Endothelial cell of umbilical vein (primary cell): Measurements from ENCODE around the gene NLRP5. TPM values are rescaled to one million over a fixed set of nuclear protein-coding genes. Genes with fewer than 3 reads are reported as not detected.

ENCODE experiments used
- BruUV-seq: library from RNA; stranded (reverse); fragments of 400-500 nt; replicated peaks from 2 replicates; lab custom pipeline; 2021; lab: Mats Ljungman, UMichigan
- CTCF ChIA-PET: fragments of 300-600, 350-600 bp; sonication (Branson Sonifier 250); formaldehyde crosslinking; loops from one replicate; lab custom pipeline; 2021; ENCODE audit warnings: antibody characterized with exemption, inconsistent platforms; lab: Charles Lee
- POLR2A ChIA-PET: fragments of 300-600, 350-600 bp; sonication (Branson Sonifier 250); formaldehyde crosslinking; loops from one replicate; lab custom pipeline; 2021; ENCODE audit warnings: antibody characterized with exemption, inconsistent platforms; lab: Charles Lee
- DNase-seq: peaks from one replicate; pipeline ENCODE4 v3.0.0-alpha.2; 2011; ENCODE audit warnings: low read depth, low spot score
- FAIRE-seq: peaks from 2 replicates; lab custom pipeline; 2011; peaks lifted over from hg19 to GRCh38; lab: Jason Lieb, UNC
- H2AFZ ChIP-seq: 2 replicates; pipeline ENCODE4 v1.6.0; 2012; ENCODE audit warnings: low read depth, low read length, control low read depth, inconsistent platforms
- H3K27ac ChIP-seq: 2 replicates; pipeline ENCODE4 v1.5.1; 2011; ENCODE audit warnings: low read depth, mild to moderate bottlenecking, control low read depth, low read length, moderate library complexity; ENCODE audit not compliant: insufficient read depth
- H3K27me3 ChIP-seq, 2 experiments: 2 replicates each; pipeline versions ENCODE4 v1.6.0 to v1.6.1; 2011; ENCODE audit warnings: low read length in 2 of 2, mixed read lengths in 1 of 2; ENCODE audit not compliant: control insufficient read depth in 2 of 2, insufficient read depth in 2 of 2
- H3K36me3 ChIP-seq, 2 experiments: 2 replicates in 1 of 2; 3 replicates in 1 of 2; pipeline ENCODE4 v1.5.1; 2011; ENCODE audit warnings: low read length in 2 of 2, mild to moderate bottlenecking in 1 of 2, moderate library complexity in 1 of 2; ENCODE audit not compliant: control insufficient read depth in 2 of 2, insufficient read depth in 2 of 2; ENCODE audit errors: extremely low read depth in 1 of 2
- H3K4me1 ChIP-seq: 3 replicates; pipeline ENCODE4 v1.5.1; 2011; ENCODE audit warnings: mild to moderate bottlenecking, low read length; ENCODE audit not compliant: control insufficient read depth, insufficient read depth; ENCODE audit errors: extremely low read depth
- H3K4me2 ChIP-seq: 2 replicates; pipeline ENCODE4 v1.6.1; 2011; ENCODE audit warnings: low read length, control low read depth, mixed read lengths; ENCODE audit not compliant: insufficient read depth
- H3K4me3 ChIP-seq, 3 experiments: fragments of 200-600 bp in 1 of 3; sonication (generic), shearing (Covaris generic) in 1 of 3; replicated peaks in 1 of 3; 2 replicates each; pipeline ENCODE4 v1.5.1; 2011 to 2016; ENCODE audit warnings: control low read depth in 3 of 3, low read length in 3 of 3, mild to moderate bottlenecking in 2 of 3, inconsistent platforms in 1 of 3, low read depth in 1 of 3, moderate library complexity in 1 of 3; ENCODE audit not compliant: insufficient read depth in 1 of 3
- H3K79me2 ChIP-seq: 2 replicates; pipeline ENCODE4 v1.6.0; 2012; ENCODE audit warnings: low read length, inconsistent platforms; ENCODE audit not compliant: control insufficient read depth, insufficient read depth
- H3K9ac ChIP-seq: replicated peaks from 2 replicates; pipeline ENCODE3; 2011; ENCODE audit warnings: low read length, control low read depth; ENCODE audit not compliant: insufficient read depth; ENCODE audit errors: extremely low read depth
- H3K9me1 ChIP-seq: replicated peaks from 3 replicates; pipeline ENCODE4 v1.6.0; 2011; ENCODE audit warnings: mild to moderate bottlenecking, low read length; ENCODE audit not compliant: control insufficient read depth, insufficient read depth; ENCODE audit errors: extremely low read depth
- H3K9me3 ChIP-seq: replicated peaks from 2 replicates; pipeline ENCODE4 v1.5.1; 2012; ENCODE audit warnings: low read length, inconsistent platforms; ENCODE audit not compliant: control insufficient read depth, insufficient read depth
- H4K20me1 ChIP-seq: replicated peaks from 2 replicates; pipeline ENCODE3; 2011; ENCODE audit warnings: mild to moderate bottlenecking, low read length; ENCODE audit not compliant: control insufficient read depth, insufficient read depth; ENCODE audit errors: extremely low read depth
- EZH2 ChIP-seq: IDR thresholded peaks from 2 replicates; pipeline ENCODE4 v1.6.1; 2012; ENCODE audit warnings: borderline replicate concordance, low read depth, mild to moderate bottlenecking, moderate library complexity, low read length, inconsistent platforms; ENCODE audit not compliant: severe bottlenecking
- FOS ChIP-seq: IDR thresholded peaks from 2 replicates; pipeline ENCODE4 v1.6.1; 2011; ENCODE audit warnings: mild to moderate bottlenecking, low read length, moderate library complexity, borderline replicate concordance; ENCODE audit not compliant: insufficient read depth
- GATA2 ChIP-seq: IDR thresholded peaks from 2 replicates; pipeline ENCODE4 v1.7.0; 2011; ENCODE audit warnings: low read depth, mild to moderate bottlenecking, moderate library complexity, mixed read lengths, low read length; ENCODE audit not compliant: insufficient read length, insufficient read depth
- JUN ChIP-seq: IDR thresholded peaks from 2 replicates; pipeline ENCODE4 v1.6.1; 2011; ENCODE audit warnings: borderline replicate concordance, low read depth; ENCODE audit not compliant: insufficient read length, insufficient read depth
- MAX ChIP-seq: IDR thresholded peaks from 2 replicates; pipeline ENCODE4 v1.6.1; 2011; ENCODE audit not compliant: insufficient read depth, insufficient read length
- POLR2A ChIP-seq: IDR thresholded peaks from 2 replicates; pipeline ENCODE4 v1.6.1; 2012; ENCODE audit warnings: low read depth, mild to moderate bottlenecking, control low read depth, low read length
- dilution Hi-C: fragments of 300-500 bp; cut with MboI; formaldehyde crosslinking; loops from one replicate; pipeline ENCODE4 v1.15.0; 2019; ENCODE audit warnings: low sequenced_read_pairs; ENCODE audit not compliant: extremely low pct_ligation_motif_present
- intact Hi-C: fragments of 100-400 bp; cut with micrococcal nuclease; formaldehyde crosslinking; loops from one replicate; pipeline ENCODE4 v1.10.0; 2022
- polyA plus RNA-seq, 4 experiments: library from polyadenylated mRNA; depleted of rRNA in 3 of 4; stranded (reverse) in 3 of 4; unstranded in 1 of 4; fragments of >200 nt; gene quantifications; 2 replicates each; pipeline versions ENCODE4 v1.2.1 to v1.2.3, GENCODE V29; 2011 to 2012; ENCODE audit warnings: missing spikeins in 1 of 4
- total RNA-seq: library from RNA; stranded (reverse); gene quantifications from 2 replicates; pipeline ENCODE4 v1.2.3, GENCODE V29; 2021
- TF ChIP-seq, protein P1 (sequence below), 2 donors: IDR thresholded peaks; 1 replicate in 1 of 2; 2 replicates in 1 of 2; pipeline ENCODE4 v1.5.1; 2011; ENCODE audit warnings: low read length in 2 of 2, mild to moderate bottlenecking in 2 of 2, moderate library complexity in 2 of 2, control low read depth in 1 of 2, inconsistent platforms in 1 of 2, low read depth in 1 of 2; ENCODE audit not compliant: insufficient read depth in 1 of 2; ENCODE audit errors: extremely low read depth in 1 of 2

The NLRP5 gene
- total and polyA plus RNA-seq, 2 donors (not counting 3 experiments of a cell fraction or from before 2014, with no cell fraction given), result not detected

GRCh38 chr19:56091751-56092546, 105.4 kb downstream of the NLRP5 start:
- no peak for FAIRE-seq

GRCh38 chr19:56092685-56093631, 106.4 kb downstream of the NLRP5 start:
- Histone ChIP-seq H3K9me3 (no peaks in the 10 kb centered on the region), H3K9ac (no peak overlapping the region), H3K27me3 (no peaks in the 10 kb centered on the region), H3K79me2 (peaks cover 24% of the 10 kb centered on the region), H3K4me3 (no peak overlapping the region), H3K27ac (no peak overlapping the region), H4K20me1 (no peaks in the 10 kb centered on the region), H3K4me2 (no peak overlapping the region), H3K4me1 (no peaks in the 10 kb centered on the region), H3K9me1 (no peaks in the 10 kb centered on the region), H2AFZ (no peak overlapping the region), H3K36me3 (peaks cover 0 to 8% of the 10 kb centered on the region in 2 experiments)
- POLR2A ChIA-PET, result no interaction called here
- no peak for FAIRE-seq
- CTCF ChIA-PET, result no interaction called here
- no peak for DNase-seq
- dilution Hi-C loops, result no loop called here
- TF ChIP-seq FOS (no peak), EZH2 (no peak), JUN (no peak), GATA2 (no peak)
- TF ChIP-seq, protein P1, sequence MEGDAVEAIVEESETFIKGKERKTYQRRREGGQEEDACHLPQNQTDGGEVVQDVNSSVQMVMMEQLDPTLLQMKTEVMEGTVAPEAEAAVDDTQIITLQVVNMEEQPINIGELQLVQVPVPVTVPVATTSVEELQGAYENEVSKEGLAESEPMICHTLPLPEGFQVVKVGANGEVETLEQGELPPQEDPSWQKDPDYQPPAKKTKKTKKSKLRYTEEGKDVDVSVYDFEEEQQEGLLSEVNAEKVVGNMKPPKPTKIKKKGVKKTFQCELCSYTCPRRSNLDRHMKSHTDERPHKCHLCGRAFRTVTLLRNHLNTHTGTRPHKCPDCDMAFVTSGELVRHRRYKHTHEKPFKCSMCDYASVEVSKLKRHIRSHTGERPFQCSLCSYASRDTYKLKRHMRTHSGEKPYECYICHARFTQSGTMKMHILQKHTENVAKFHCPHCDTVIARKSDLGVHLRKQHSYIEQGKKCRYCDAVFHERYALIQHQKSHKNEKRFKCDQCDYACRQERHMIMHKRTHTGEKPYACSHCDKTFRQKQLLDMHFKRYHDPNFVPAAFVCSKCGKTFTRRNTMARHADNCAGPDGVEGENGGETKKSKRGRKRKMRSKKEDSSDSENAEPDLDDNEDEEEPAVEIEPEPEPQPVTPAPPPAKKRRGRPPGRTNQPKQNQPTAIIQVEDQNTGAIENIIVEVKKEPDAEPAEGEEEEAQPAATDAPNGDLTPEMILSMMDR (IDR thresholded peaks at IDR 0.05; ENCODE audit: extremely low read depth in 1 of 2, insufficient read depth in 1 of 2, low read depth in 1 of 2, low read length in 2 of 2), result no peak
- BruUV-seq, result no TSS peak
- intact Hi-C loops, result no loop called here

More at GRCh38 chr19:56091751-56092546, 105.4 kb downstream of the NLRP5 start:
- ChIA-PET CTCF (interaction anchor here (1.0 to 2.1 kb wide), 6 partner anchors 10 to 242 kb away, joined by 3 to 8 read pairs (median 4); no protein-coding TSS in a partner anchor), POLR2A (no interaction called here)
- H4K20me1 ChIP-seq, result no peaks in the 10 kb centered on the region
- H3K9me3 ChIP-seq, result no peaks in the 10 kb centered on the region
- intact Hi-C loops (no loop called here), dilution Hi-C loops (no loop called here)
- peaks cover 24% of the 10 kb centered on the region for H3K79me2 ChIP-seq
- H3K36me3 ChIP-seq, result peaks cover 0 to 6% of the 10 kb centered on the region in 2 experiments
- no peak overlapping the region for H3K4me3 ChIP-seq
- no TSS peak for BruUV-seq
- H3K27ac ChIP-seq, result no peak overlapping the region
- no peaks in the 10 kb centered on the region for H3K9me1 ChIP-seq
- H3K4me2 ChIP-seq, result no peak overlapping the region
- no peak overlapping the region for H2AFZ ChIP-seq
- TF ChIP-seq POLR2A, result no peak
- no peak for TF ChIP-seq MAX
- H3K27me3 ChIP-seq, result no peaks in the 10 kb centered on the region
- H3K9ac ChIP-seq, result no peak overlapping the region
- DNase-seq, result no peak
- no peaks in the 10 kb centered on the region for H3K4me1 ChIP-seq
